DOHH2 (cell line): ENCODE results near the gene AVPR2.

Experiments
- H3F3A ChIP-seq: fragments of 200-600 bp; sonication (generic), shearing (Covaris generic); 2 replicates; pipeline ENCODE4 v1.6.0; 2016; ENCODE audit warnings: antibody characterized with exemption, mild to moderate bottlenecking; ENCODE audit not compliant: control insufficient read depth, insufficient read depth
- H3K27ac ChIP-seq: fragments of 200-600 bp; sonication (generic); 2 replicates; pipeline ENCODE4 v1.5.1; 2014; ENCODE audit warnings: low read depth, mild to moderate bottlenecking, low read length, moderate library complexity
- H3K27me3 ChIP-seq: fragments of 200-600 bp; sonication (generic); 2 replicates; pipeline ENCODE4 v1.6.1; 2014; ENCODE audit warnings: mild to moderate bottlenecking, low read length, mixed read lengths; ENCODE audit not compliant: control insufficient read depth
- H3K36me3 ChIP-seq: fragments of 200-600 bp; sonication (generic); 2 replicates; pipeline ENCODE4 v1.6.1; 2014; ENCODE audit warnings: mild to moderate bottlenecking, low read length, moderate library complexity, mixed read lengths; ENCODE audit not compliant: control insufficient read depth
- H3K4me1 ChIP-seq: fragments of 200-600 bp; sonication (generic); 2 replicates; pipeline ENCODE4 v1.6.1; 2014; ENCODE audit warnings: mild to moderate bottlenecking, low read length, mixed read lengths; ENCODE audit not compliant: control insufficient read depth
- H3K4me2 ChIP-seq: fragments of 200-600 bp; sonication (generic); 2 replicates; pipeline ENCODE4 v1.6.0; 2014; ENCODE audit warnings: mild to moderate bottlenecking, low read length, moderate library complexity
- H3K4me3 ChIP-seq: fragments of 200-600 bp; sonication (generic); 2 replicates; pipeline ENCODE4 v1.5.1; 2014; ENCODE audit warnings: mild to moderate bottlenecking, low read length, mixed read lengths
- H3K79me2 ChIP-seq: fragments of 200-600 bp; sonication (generic); 2 replicates; pipeline ENCODE4 v1.6.1; 2014; ENCODE audit warnings: mild to moderate bottlenecking, low read length, mixed read lengths; ENCODE audit not compliant: control insufficient read depth
- H3K9me2 ChIP-seq: fragments of 200-600 bp; sonication (generic); replicated peaks from 2 replicates; pipeline ENCODE4 v1.6.1; 2014; ENCODE audit warnings: mild to moderate bottlenecking, low read length, mixed read lengths; ENCODE audit not compliant: control insufficient read depth
- H3K9me3 ChIP-seq: fragments of 200-600 bp; sonication (generic); 2 replicates; pipeline ENCODE4 v1.6.1; 2014; ENCODE audit warnings: antibody characterized with exemption, low read length, mixed read lengths; ENCODE audit not compliant: control insufficient read depth, insufficient read depth
- H4K20me1 ChIP-seq: fragments of 200-600 bp; sonication (generic); 2 replicates; pipeline ENCODE4 v1.6.0; 2014; ENCODE audit warnings: low read depth, mild to moderate bottlenecking, antibody characterized with exemption, low read length, moderate library complexity; ENCODE audit not compliant: control insufficient read depth, insufficient read depth
- CTCF ChIP-seq: fragments of 200-600 bp; sonication (generic); IDR thresholded peaks from one replicate; pipeline ENCODE4 v1.5.1; 2014; ENCODE audit warnings: antibody characterized with exemption, mild to moderate bottlenecking, low read depth, low read length; ENCODE audit not compliant: poor library complexity, severe bottlenecking
- EZH2phosphoT487 ChIP-seq: fragments of 200-600 bp; sonication (generic); IDR thresholded peaks from 2 replicates; pipeline ENCODE4 v1.6.1; 2017; ENCODE audit warnings: borderline replicate concordance, mild to moderate bottlenecking, antibody characterized with exemption, low read length, moderate library complexity, mixed read lengths

Gene AVPR2

GRCh38 chrX:153927672-153927921 lies 23.1 kb downstream of the AVPR2 start:
- Histone ChIP-seq H3K4me3 (peak overlapping the region; percentile 98), H3K27ac (peak overlapping the region; percentile 100), H3K79me2 (peaks cover 36% of the 10 kb centered on the region), H3K4me2 (peak overlapping the region; percentile 98), H4K20me1 (no peaks in the 10 kb centered on the region), H3K36me3 (peaks cover 56% of the 10 kb centered on the region), H3F3A (peaks cover 9% of the 10 kb centered on the region; the same call in 1 of the 2 replicates), H3K4me1 (peaks cover 45% of the 10 kb centered on the region), H3K9me2 (no peaks in the 10 kb centered on the region), H3K27me3 (no peaks in the 10 kb centered on the region), H3K9me3 (no peaks in the 10 kb centered on the region)
- no peak for TF ChIP-seq EZH2phosphoT487
- TF ChIP-seq CTCF, result no peak

GRCh38 chrX:153927922-153928760 lies 23.7 kb downstream of the AVPR2 start:
- peak overlapping the region; percentile 98 for H3K4me3 ChIP-seq
- H3K27ac ChIP-seq, result peak overlapping the region; percentile 100
- peaks cover 58% of the 10 kb centered on the region for H3K36me3 ChIP-seq
- H3K79me2 ChIP-seq, result peaks cover 35% of the 10 kb centered on the region
- no peaks in the 10 kb centered on the region for H3K9me2 ChIP-seq
- H3K9me3 ChIP-seq, result no peaks in the 10 kb centered on the region
- peaks cover 43% of the 10 kb centered on the region for H3K4me1 ChIP-seq
- H3K27me3 ChIP-seq, result no peaks in the 10 kb centered on the region
- TF ChIP-seq EZH2phosphoT487 (no peak), CTCF (no peak)
- peak overlapping the region; percentile 98 for H3K4me2 ChIP-seq
- no peaks in the 10 kb centered on the region for H4K20me1 ChIP-seq
- H3F3A ChIP-seq, result peaks cover 9% of the 10 kb centered on the region; the same call in 1 of the 2 replicates

- Histone ChIP-seq H3K9me2 (no peaks in the 10 kb centered on the region), H3K4me3 (peak overlapping the region; percentile 60), H3K27ac (peak overlapping the region; percentile 63), H3K4me1 (peaks cover 39% of the 10 kb centered on the region), H3K36me3 (peaks cover 58% of the 10 kb centered on the region), H3F3A (peaks cover 9% of the 10 kb centered on the region; the same call in 1 of the 2 replicates), H3K27me3 (no peaks in the 10 kb centered on the region), H3K79me2 (peaks cover 34% of the 10 kb centered on the region), H4K20me1 (no peaks in the 10 kb centered on the region), H3K4me2 (peak overlapping the region; percentile 64), H3K9me3 (no peaks in the 10 kb centered on the region)
- TF ChIP-seq CTCF, result no peak
- TF ChIP-seq EZH2phosphoT487, result no peak
Observed at GRCh38 chrX:153928846-153929245, 24.4 kb downstream of the AVPR2 start.
